BE2C (cell line): ENCODE results near the gene LRTM2.

Experiments
- DNase-seq: peaks from one replicate; pipeline ENCODE4 v3.0.0-alpha.2; 2020
- H3K27me3 ChIP-seq: fragments of 250-450 bp; sonication (Bioruptor Pico); 2 replicates; pipeline ENCODE4 v1.5.1; 2020; ENCODE audit warnings: mild to moderate bottlenecking
- H3K36me3 ChIP-seq: fragments of 250-450 bp; sonication (Bioruptor Pico); 2 replicates; pipeline ENCODE4 v1.5.1; 2020; ENCODE audit warnings: mild to moderate bottlenecking
- H3K4me1 ChIP-seq: fragments of 250-450 bp; sonication (Bioruptor Pico); 2 replicates; pipeline ENCODE4 v1.5.1; 2020
- H3K4me3 ChIP-seq: 2 replicates; pipeline ENCODE4 v1.5.1; 2011; ENCODE audit warnings: low read depth, low read length
- H3K9me3 ChIP-seq: fragments of 250-450 bp; sonication (Bioruptor Pico); 2 replicates; pipeline ENCODE4 v1.5.1; 2020
- TF ChIP-seq, protein P1 (sequence below): IDR thresholded peaks from 2 replicates; pipeline ENCODE4 v1.5.1; 2012; ENCODE audit warnings: mild to moderate bottlenecking, low read depth, low read length

The LRTM2 gene

DNA sequence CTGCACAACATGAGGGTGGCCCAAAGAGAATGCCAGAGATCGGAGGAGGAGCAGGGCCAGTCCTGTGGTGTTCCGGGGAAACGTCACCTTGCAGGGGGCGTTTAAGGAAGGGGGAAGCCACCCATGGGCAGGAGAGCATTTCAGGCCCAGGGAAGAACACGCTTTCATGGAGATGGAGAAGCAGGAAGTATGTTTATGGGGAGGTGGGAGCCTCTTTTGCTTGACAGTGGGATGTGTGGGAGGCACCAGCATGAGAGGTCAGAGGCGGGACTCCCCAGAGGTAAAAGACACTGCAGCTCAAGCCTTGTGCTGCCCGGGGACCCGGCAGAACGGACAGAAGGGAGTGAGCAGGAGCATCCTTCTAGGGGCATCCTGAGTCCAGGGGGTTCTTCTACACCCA lies 1.3 kb upstream of the LRTM2 start:
- Histone ChIP-seq H3K36me3 (no peaks in the 10 kb centered on the region), H3K4me1 (peaks cover 3% of the 10 kb centered on the region; the same call in 1 of the 2 replicates), H3K9me3 (no peaks in the 10 kb centered on the region), H3K27me3 (peaks cover 12% of the 10 kb centered on the region), H3K4me3 (no peak overlapping the region)
- DNase-seq = no peak
- TF ChIP-seq, protein P1, sequence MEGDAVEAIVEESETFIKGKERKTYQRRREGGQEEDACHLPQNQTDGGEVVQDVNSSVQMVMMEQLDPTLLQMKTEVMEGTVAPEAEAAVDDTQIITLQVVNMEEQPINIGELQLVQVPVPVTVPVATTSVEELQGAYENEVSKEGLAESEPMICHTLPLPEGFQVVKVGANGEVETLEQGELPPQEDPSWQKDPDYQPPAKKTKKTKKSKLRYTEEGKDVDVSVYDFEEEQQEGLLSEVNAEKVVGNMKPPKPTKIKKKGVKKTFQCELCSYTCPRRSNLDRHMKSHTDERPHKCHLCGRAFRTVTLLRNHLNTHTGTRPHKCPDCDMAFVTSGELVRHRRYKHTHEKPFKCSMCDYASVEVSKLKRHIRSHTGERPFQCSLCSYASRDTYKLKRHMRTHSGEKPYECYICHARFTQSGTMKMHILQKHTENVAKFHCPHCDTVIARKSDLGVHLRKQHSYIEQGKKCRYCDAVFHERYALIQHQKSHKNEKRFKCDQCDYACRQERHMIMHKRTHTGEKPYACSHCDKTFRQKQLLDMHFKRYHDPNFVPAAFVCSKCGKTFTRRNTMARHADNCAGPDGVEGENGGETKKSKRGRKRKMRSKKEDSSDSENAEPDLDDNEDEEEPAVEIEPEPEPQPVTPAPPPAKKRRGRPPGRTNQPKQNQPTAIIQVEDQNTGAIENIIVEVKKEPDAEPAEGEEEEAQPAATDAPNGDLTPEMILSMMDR = no peak

DNA sequence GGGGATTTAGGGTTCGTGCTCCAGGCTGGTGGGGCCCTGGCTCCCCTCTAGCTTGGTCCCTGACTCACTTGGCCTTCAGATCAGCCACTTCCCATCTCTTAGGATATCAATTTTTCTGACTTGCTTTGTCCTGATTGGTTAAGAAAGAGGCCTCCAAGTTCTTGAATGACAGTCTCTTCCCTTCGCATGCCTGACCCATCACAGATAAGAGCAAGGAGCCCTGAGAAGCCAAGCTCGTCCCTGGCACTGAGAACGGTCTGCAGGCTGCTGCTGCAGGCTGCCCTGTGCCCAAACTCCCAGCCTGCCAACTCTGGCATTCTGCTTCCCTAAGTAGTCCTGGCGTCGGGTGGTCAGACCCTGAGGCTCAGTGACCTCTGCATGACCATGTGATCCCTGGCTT lies 794 bp upstream of the LRTM2 start:
- peaks cover 3% of the 10 kb centered on the region; the same call in 1 of the 2 replicates for H3K4me1 ChIP-seq
- no peak for DNase-seq

DNA sequence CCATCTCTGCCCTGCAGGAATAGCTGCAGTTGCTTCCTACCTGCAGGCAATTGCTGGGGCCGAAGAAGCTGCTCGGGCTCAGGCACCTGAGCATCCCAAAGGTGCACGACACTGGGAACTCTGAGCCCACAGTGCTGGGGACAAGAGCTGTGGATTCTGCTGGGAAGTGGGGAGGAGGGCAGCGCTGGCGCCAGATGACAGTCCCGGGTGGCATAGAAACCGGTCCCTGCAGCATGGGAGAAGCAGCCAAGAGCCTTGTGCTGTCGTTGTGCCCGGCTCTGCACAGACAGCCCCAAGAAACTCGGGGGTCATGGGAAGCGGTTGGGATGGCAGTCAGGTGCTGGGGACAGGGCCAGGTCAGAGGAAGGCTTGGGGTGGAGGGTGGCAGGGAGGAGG lies 529 bp downstream of the LRTM2 start:
- DNase-seq = no peak
- Histone ChIP-seq H3K9me3 (no peaks in the 10 kb centered on the region), H3K36me3 (no peaks in the 10 kb centered on the region), H3K4me3 (no peak overlapping the region), H3K4me1 (peaks cover 3% of the 10 kb centered on the region; the same call in 1 of the 2 replicates), H3K27me3 (peaks cover 12% of the 10 kb centered on the region)
- TF ChIP-seq, protein P1 = no peak

More for the DNA sequence above, 794 bp upstream of the LRTM2 start:
- Histone ChIP-seq H3K36me3 (no peaks in the 10 kb centered on the region), H3K4me3 (no peak overlapping the region), H3K27me3 (peaks cover 12% of the 10 kb centered on the region), H3K9me3 (no peaks in the 10 kb centered on the region)
- TF ChIP-seq, protein P1 = no peak

DNA sequence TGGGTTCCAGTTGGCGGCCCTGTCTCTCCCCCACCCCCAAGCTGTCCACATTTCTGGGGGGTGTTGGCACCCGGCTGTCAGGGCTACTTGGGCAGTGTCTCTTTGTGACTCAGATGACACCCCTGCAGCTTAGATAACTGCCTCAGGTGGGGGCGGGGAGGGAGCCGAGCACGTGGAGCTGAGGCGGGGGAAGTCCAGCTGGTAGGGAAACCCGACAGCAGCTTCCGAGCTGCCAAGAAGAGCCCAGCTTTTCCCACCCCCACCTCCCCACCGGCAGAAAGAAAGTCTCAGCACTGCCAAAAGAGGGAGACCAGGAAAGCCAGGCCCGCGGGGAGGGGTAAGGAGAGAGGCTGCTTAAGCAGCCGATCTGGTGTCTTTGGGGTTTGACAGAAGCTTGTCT lies 1.4 kb downstream of the LRTM2 start:
- no peaks in the 10 kb centered on the region for H3K36me3 ChIP-seq
- DNase-seq = no peak
- TF ChIP-seq, protein P1 = no peak
- no peaks in the 10 kb centered on the region for H3K9me3 ChIP-seq
- no peak overlapping the region for H3K4me3 ChIP-seq
- peaks cover 3% of the 10 kb centered on the region; the same call in 1 of the 2 replicates for H3K4me1 ChIP-seq
- H3K27me3 ChIP-seq = peaks cover 12% of the 10 kb centered on the region

DNA sequence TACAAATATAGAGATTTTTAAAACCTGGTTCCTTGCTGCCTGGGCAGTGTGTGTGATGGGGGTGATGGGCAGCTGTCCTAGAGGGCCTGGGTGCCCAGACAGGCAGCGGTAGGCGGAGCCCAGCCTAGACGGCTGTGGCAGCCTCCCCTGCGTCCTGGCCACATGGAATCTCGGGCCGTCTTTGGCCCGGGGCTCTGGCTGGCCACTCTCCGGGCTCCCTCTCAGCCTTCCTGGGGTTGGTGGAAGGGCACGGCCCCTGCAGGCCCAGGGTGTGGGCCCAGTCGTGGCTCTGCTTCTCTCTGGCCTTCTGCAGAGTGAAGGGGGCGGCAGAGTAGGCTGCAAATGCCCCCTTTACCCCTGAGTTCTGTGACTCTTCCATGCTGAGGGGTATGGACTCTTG lies 2.3 kb downstream of the LRTM2 start:
- TF ChIP-seq, protein P1 = no peak
- no peaks in the 10 kb centered on the region for H3K9me3 ChIP-seq
- H3K4me1 ChIP-seq = peaks cover 3% of the 10 kb centered on the region; the same call in 1 of the 2 replicates
- no peaks in the 10 kb centered on the region for H3K36me3 ChIP-seq
- H3K27me3 ChIP-seq = peaks cover 12% of the 10 kb centered on the region
- H3K4me3 ChIP-seq = no peak overlapping the region
- no peak for DNase-seq

DNA sequence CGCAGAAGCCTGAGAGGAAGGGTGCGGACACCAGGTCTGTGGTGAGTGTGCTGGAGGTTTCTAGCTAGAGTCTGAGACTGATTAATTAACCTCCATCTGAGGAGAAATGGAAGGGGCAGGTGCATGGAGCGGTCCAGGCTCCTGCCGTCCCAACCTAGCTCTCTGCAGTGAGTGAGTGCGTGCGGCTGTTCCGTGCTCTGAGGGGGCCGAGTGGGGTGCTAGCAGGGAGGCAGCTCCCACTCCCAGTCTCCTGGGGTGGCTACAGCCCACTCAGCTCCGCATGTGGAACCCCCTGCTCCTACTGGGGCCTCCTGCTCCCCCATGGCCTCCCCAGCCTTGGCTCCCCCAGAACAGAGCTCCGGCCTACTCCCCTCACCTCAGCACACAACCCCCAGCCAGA lies 2.9 kb downstream of the LRTM2 start:
- H3K9me3 ChIP-seq = no peaks in the 10 kb centered on the region
- H3K36me3 ChIP-seq = no peaks in the 10 kb centered on the region
- peaks cover 3% of the 10 kb centered on the region; the same call in 1 of the 2 replicates for H3K4me1 ChIP-seq
- peaks cover 12% of the 10 kb centered on the region for H3K27me3 ChIP-seq
- TF ChIP-seq, protein P1 = no peak
- H3K4me3 ChIP-seq = no peak overlapping the region
- DNase-seq = no peak
